IPS-18c (cell line): ENCODE data around the gene PLCB1.
"Not testable (repeated sequence)": the region's sequence is repeated elsewhere in the genome, so short reads cannot be mapped to it uniquely, and the experiment has no call there.

Experiments
- H3K4me3 ChIP-seq: 2 replicates; pipeline ENCODE4 v1.7.0; 2013; ENCODE audit warnings: low read depth, mild to moderate bottlenecking, low read length, moderate library complexity; ENCODE audit not compliant: insufficient read depth
- H3K9me3 ChIP-seq: one replicate; pipeline ENCODE4 v1.6.1; 2013; ENCODE audit warnings: mild to moderate bottlenecking, low read length, moderate library complexity; ENCODE audit not compliant: control insufficient read depth, insufficient read depth

The PLCB1 gene

GRCh38 chr20:8798505-8798904 lies 666.4 kb downstream of the PLCB1 start:
- no peaks in the 10 kb centered on the region for H3K9me3 ChIP-seq

GRCh38 chr20:8800089-8800488 lies 668.0 kb downstream of the PLCB1 start:
- Histone ChIP-seq H3K4me3 (no peak overlapping the region), H3K9me3 (no peaks in the 10 kb centered on the region)

More at GRCh38 chr20:8798505-8798904, 666.4 kb downstream of the PLCB1 start:
- H3K4me3 ChIP-seq = no peak overlapping the region

GRCh38 chr20:8801686-8802085 lies 669.6 kb downstream of the PLCB1 start:
- H3K9me3 ChIP-seq = no peaks in the 10 kb centered on the region

GRCh38 chr20:8803065-8803464 lies 671.0 kb downstream of the PLCB1 start:
- Histone ChIP-seq H3K4me3 (no peak overlapping the region), H3K9me3 (no peaks in the 10 kb centered on the region)

More at GRCh38 chr20:8801686-8802085, 669.6 kb downstream of the PLCB1 start:
- H3K4me3 ChIP-seq = no peak overlapping the region

- H3K9me3 ChIP-seq = no peaks in the 10 kb centered on the region
- no peak overlapping the region for H3K4me3 ChIP-seq
Measured at GRCh38 chr20:8803941-8804340, 671.9 kb downstream of the PLCB1 start.

- Histone ChIP-seq H3K9me3 (no peaks in the 10 kb centered on the region), H3K4me3 (no peak overlapping the region)
Measured at GRCh38 chr20:8805737-8806442, 673.8 kb downstream of the PLCB1 start.

- Histone ChIP-seq H3K4me3 (no peak overlapping the region), H3K9me3 (no peaks in the 10 kb centered on the region)
Measured at GRCh38 chr20:8807480-8808201, 675.6 kb downstream of the PLCB1 start.

GRCh38 chr20:8808202-8808535 lies 676.1 kb downstream of the PLCB1 start:
- H3K4me3 ChIP-seq = no peak overlapping the region
- no peaks in the 10 kb centered on the region for H3K9me3 ChIP-seq

GRCh38 chr20:8809107-8809953 lies 677.3 kb downstream of the PLCB1 start:
- Histone ChIP-seq H3K4me3 (no peak overlapping the region), H3K9me3 (no peaks in the 10 kb centered on the region)

GRCh38 chr20:8811801-8812594 lies 679.9 kb downstream of the PLCB1 start:
- Histone ChIP-seq H3K9me3 (no peaks in the 10 kb centered on the region), H3K4me3 (no peak overlapping the region)

GRCh38 chr20:8812817-8813216 lies 680.8 kb downstream of the PLCB1 start:
- no peak overlapping the region for H3K4me3 ChIP-seq
- H3K9me3 ChIP-seq = no peaks in the 10 kb centered on the region

- H3K4me3 ChIP-seq = no peak overlapping the region
Measured at GRCh38 chr20:8815208-8815607, 683.1 kb downstream of the PLCB1 start.

GRCh38 chr20:8829256-8829655 lies 697.2 kb downstream of the PLCB1 start:
- H3K4me3 ChIP-seq = no peak overlapping the region

More at GRCh38 chr20:8815208-8815607, 683.1 kb downstream of the PLCB1 start:
- H3K9me3 ChIP-seq = no peaks in the 10 kb centered on the region

GRCh38 chr20:8834294-8834693 lies 702.2 kb downstream of the PLCB1 start:
- not testable (repeated sequence) for H3K9me3 ChIP-seq, H3K4me3 ChIP-seq

More at GRCh38 chr20:8829256-8829655, 697.2 kb downstream of the PLCB1 start:
- H3K9me3 ChIP-seq = no peaks in the 10 kb centered on the region

- H3K4me3 ChIP-seq = no peak overlapping the region
- no peaks in the 10 kb centered on the region for H3K9me3 ChIP-seq
Measured at GRCh38 chr20:8834851-8835250, 702.8 kb downstream of the PLCB1 start.

- no peaks in the 10 kb centered on the region for H3K9me3 ChIP-seq
- no peak overlapping the region for H3K4me3 ChIP-seq
Measured at GRCh38 chr20:8837396-8837795, 705.3 kb downstream of the PLCB1 start.

GRCh38 chr20:8842525-8842924 lies 710.5 kb downstream of the PLCB1 start:
- no peaks in the 10 kb centered on the region for H3K9me3 ChIP-seq
- H3K4me3 ChIP-seq = no peak overlapping the region
